H1 (cell line): ENCODE measurements around the gene FGF23. TPM values are rescaled to one million over a fixed set of nuclear protein-coding genes. Genes with fewer than 3 reads are reported as not detected.

Experiments
- CTCF ChIA-PET: fragments of 300-600 bp; sonication (Branson Sonifier 250); formaldehyde crosslinking; loops from one replicate; lab custom pipeline; 2021; ENCODE audit not compliant: partially characterized antibody; lab: Charles Lee
- POLR2A ChIA-PET: fragments of 300-600 bp; sonication (Branson Sonifier 250); formaldehyde crosslinking; loops from one replicate; lab custom pipeline; 2021; ENCODE audit warnings: inconsistent platforms; ENCODE audit not compliant: partially characterized antibody; lab: Charles Lee
- DNase-seq, 2 experiments: peaks; one replicate each; pipeline versions ENCODE4 v3.0.0 to v3.0.0-alpha.2; 2010 to 2022; ENCODE audit warnings: low spot score in 2 of 2, low read depth in 1 of 2, mixed read lengths in 1 of 2
- FAIRE-seq: peaks from 2 replicates; lab custom pipeline; 2011; peaks lifted over from hg19 to GRCh38; lab: Jason Lieb, UNC
- H2AFZ ChIP-seq: 2 replicates; pipeline ENCODE4 v1.8.1; 2012; ENCODE audit warnings: low read length, inconsistent platforms
- H2AK5ac ChIP-seq: 2 replicates; pipeline ENCODE4 v1.6.1; 2013; ENCODE audit warnings: low read depth, low read length
- H2BK120ac ChIP-seq: replicated peaks from 2 replicates; pipeline ENCODE3; 2013; ENCODE audit warnings: low read depth, low read length, inconsistent platforms
- H2BK12ac ChIP-seq: 2 replicates; pipeline ENCODE4 v1.6.1; 2013; ENCODE audit warnings: low read depth, low read length
- H2BK15ac ChIP-seq: 2 replicates; pipeline ENCODE4 v1.6.1; 2013; ENCODE audit warnings: low read length
- H2BK20ac ChIP-seq: 2 replicates; pipeline ENCODE4 v1.6.1; 2013; ENCODE audit warnings: low read length
- H2BK5ac ChIP-seq: 2 replicates; pipeline ENCODE4 v1.6.1; 2013; ENCODE audit warnings: low read depth, low read length
- H3K14ac ChIP-seq: 2 replicates; pipeline ENCODE4 v1.6.1; 2013; ENCODE audit warnings: inconsistent platforms; ENCODE audit not compliant: insufficient read length
- H3K18ac ChIP-seq: 2 replicates; pipeline ENCODE4 v1.6.1; 2013; ENCODE audit warnings: low read length; ENCODE audit errors: extremely low read depth
- H3K23ac ChIP-seq: 2 replicates; pipeline ENCODE4 v1.6.1; 2013; ENCODE audit warnings: inconsistent platforms; ENCODE audit not compliant: insufficient read length
- H3K23me2 ChIP-seq: 2 replicates; pipeline ENCODE4 v1.6.1; 2013; ENCODE audit warnings: low read depth, low read length
- H3K27ac ChIP-seq: 2 replicates; pipeline ENCODE4 v1.6.1; 2011; ENCODE audit warnings: low read depth, low read length, inconsistent platforms
- H3K27me3 ChIP-seq, 4 experiments: replicated peaks in 1 of 4; 1 replicate in 1 of 4; 2 replicates in 3 of 4; pipeline versions ENCODE4 v1.6.1 to v1.8.1; 2011 to 2013; ENCODE audit warnings: low read length in 3 of 4, mild to moderate bottlenecking in 3 of 4, inconsistent platforms in 2 of 4, mixed read lengths in 2 of 4, moderate library complexity in 1 of 4; ENCODE audit not compliant: control insufficient read depth in 3 of 4, insufficient read depth in 3 of 4; ENCODE audit errors: extremely low read depth in 1 of 4
- H3K36me3 ChIP-seq, 4 experiments: 2 replicates each; pipeline versions ENCODE4 v1.6.1 to v1.8.1; 2011 to 2013; ENCODE audit warnings: mild to moderate bottlenecking in 4 of 4, low read length in 3 of 4, moderate library complexity in 2 of 4, control low read depth in 1 of 4, inconsistent platforms in 1 of 4; ENCODE audit not compliant: insufficient read depth in 4 of 4, control insufficient read depth in 2 of 4
- H3K4ac ChIP-seq: replicated peaks from 2 replicates; pipeline ENCODE3; 2013; ENCODE audit warnings: low read length, low read depth, mixed read lengths, inconsistent platforms; ENCODE audit not compliant: insufficient read length
- H3K4me1 ChIP-seq, 4 experiments: replicated peaks in 1 of 4; 1 replicate in 1 of 4; 2 replicates in 3 of 4; pipeline versions ENCODE4 v1.6.1 to v1.8.1; 2011 to 2013; ENCODE audit warnings: low read length in 3 of 4, inconsistent platforms in 2 of 4, mixed read lengths in 1 of 4; ENCODE audit not compliant: insufficient read depth in 4 of 4, control insufficient read depth in 3 of 4
- H3K4me2 ChIP-seq, 2 experiments: 2 replicates each; pipeline versions ENCODE4 v1.6.1 to v1.8.1; 2011 to 2013; ENCODE audit warnings: low read depth in 2 of 2, low read length in 2 of 2, control low read depth in 1 of 2, inconsistent platforms in 1 of 2, mild to moderate bottlenecking in 1 of 2; ENCODE audit not compliant: insufficient read depth in 1 of 2
- H3K4me3 ChIP-seq, 4 experiments: fragments of 200-600, 300-600 bp in 1 of 4; sonication (generic), shearing (Covaris generic), sonication (Bioruptor Twin) in 1 of 4; 2 replicates each; pipeline versions ENCODE4 v1.5.1 to v1.8.1; 2011 to 2016; ENCODE audit warnings: low read length in 4 of 4, low read depth in 3 of 4, control low read depth in 2 of 4, inconsistent platforms in 2 of 4, mild to moderate bottlenecking in 2 of 4, mixed read lengths in 1 of 4, moderate library complexity in 1 of 4; ENCODE audit not compliant: insufficient read depth in 2 of 4; ENCODE audit errors: extremely low read depth in 1 of 4
- H3K56ac ChIP-seq: replicated peaks from 2 replicates; pipeline ENCODE3; 2013; ENCODE audit warnings: low read depth, mild to moderate bottlenecking, mixed read lengths, low read length, inconsistent platforms; ENCODE audit not compliant: insufficient read length
- H3K79me1 ChIP-seq: 2 replicates; pipeline ENCODE4 v1.6.1; 2013; ENCODE audit warnings: low read depth, low read length, control low read depth
- H3K79me2 ChIP-seq, 2 experiments: 2 replicates each; pipeline versions ENCODE4 v1.6.1 to v1.8.1; 2012 to 2013; ENCODE audit warnings: low read length in 2 of 2, mild to moderate bottlenecking in 2 of 2, inconsistent platforms in 1 of 2; ENCODE audit not compliant: insufficient read depth in 2 of 2, control insufficient read depth in 1 of 2
- H3K9ac ChIP-seq, 4 experiments: replicated peaks in 1 of 4; 1 replicate in 1 of 4; 2 replicates in 3 of 4; pipeline versions ENCODE4 v1.6.1 to v1.8.1; 2011 to 2013; ENCODE audit warnings: low read depth in 3 of 4, low read length in 3 of 4, control low read depth in 2 of 4, mild to moderate bottlenecking in 2 of 4, moderate library complexity in 2 of 4, inconsistent platforms in 1 of 4; ENCODE audit errors: extremely low read depth in 1 of 4
- H3K9me3 ChIP-seq, 2 experiments: 2 replicates each; pipeline versions ENCODE4 v1.6.1 to v1.8.1; 2012 to 2013; ENCODE audit warnings: mild to moderate bottlenecking in 2 of 2, moderate library complexity in 2 of 2, control low read depth in 1 of 2, inconsistent platforms in 1 of 2, low read depth in 1 of 2, low read length in 1 of 2, mixed read lengths in 1 of 2; ENCODE audit not compliant: insufficient read depth in 2 of 2
- H4K20me1 ChIP-seq, 2 experiments: replicated peaks in 1 of 2; 2 replicates each; pipeline versions ENCODE3 to v1.8.1; 2011 to 2013; ENCODE audit warnings: inconsistent platforms in 2 of 2, low read length in 2 of 2, mild to moderate bottlenecking in 1 of 2; ENCODE audit not compliant: insufficient read depth in 2 of 2, control insufficient read depth in 1 of 2
- H4K5ac ChIP-seq: 2 replicates; pipeline ENCODE4 v1.6.1; 2013; ENCODE audit warnings: low read length, low read depth, mixed read lengths, inconsistent platforms; ENCODE audit not compliant: insufficient read length
- H4K8ac ChIP-seq: 2 replicates; pipeline ENCODE4 v1.8.0; 2013; ENCODE audit warnings: mild to moderate bottlenecking, moderate library complexity, low read length, inconsistent platforms; ENCODE audit not compliant: insufficient read depth; ENCODE audit errors: extremely low read depth
- H4K91ac ChIP-seq: replicated peaks from 2 replicates; pipeline ENCODE3; 2013; ENCODE audit warnings: low read length, mixed read lengths, inconsistent platforms; ENCODE audit not compliant: insufficient read length
- PHF8 ChIP-seq: fragments of 200-600 bp; sonication (generic); conservative IDR thresholded peaks from 2 replicates; pipeline ENCODE4 v1.7.1; 2012; ENCODE audit warnings: low read depth, mild to moderate bottlenecking, inconsistent platforms, low read length, moderate library complexity
- POLR2A ChIP-seq, 2 experiments: IDR thresholded peaks; 1 replicate in 1 of 2; 2 replicates in 1 of 2; pipeline ENCODE4 v1.6.1; 2011; ENCODE audit warnings: low read depth in 2 of 2, low read length in 2 of 2, mild to moderate bottlenecking in 2 of 2; ENCODE audit errors: control extremely low read depth in 1 of 2
- POU5F1 ChIP-seq: IDR thresholded peaks from 2 replicates; pipeline ENCODE4 v1.6.1; 2011; ENCODE audit warnings: low read depth, mild to moderate bottlenecking, low read length, moderate library complexity
- RXRA ChIP-seq: IDR thresholded peaks from 2 replicates; pipeline ENCODE4 v1.6.1; 2011; ENCODE audit warnings: low read depth, mild to moderate bottlenecking, low read length, moderate library complexity; ENCODE audit not compliant: insufficient read depth
- SP1 ChIP-seq: IDR thresholded peaks from 2 replicates; pipeline ENCODE4 v1.6.1; 2011; ENCODE audit warnings: low read depth, low read length
- TCF12 ChIP-seq: IDR thresholded peaks from 2 replicates; pipeline ENCODE4 v1.6.1; 2011; ENCODE audit warnings: low read depth, mild to moderate bottlenecking, low read length
- TEAD4 ChIP-seq: IDR thresholded peaks from 2 replicates; pipeline ENCODE4 v1.6.1; 2012; ENCODE audit warnings: low read depth, low read length, inconsistent platforms, mixed read lengths
- WGBS, 2 experiments: shearing (Covaris generic) in 1 of 2; methylation state at CpG; one replicate each; pipeline versions ENCODE4 v1.1.6 to v1.1.7; 2013 to 2015; ENCODE audit warnings: low lambda C conversion rate in 2 of 2, mixed read lengths in 2 of 2, inconsistent platforms in 1 of 2, low coverage in 1 of 2, missing lambda C conversion rate in 1 of 2; ENCODE audit not compliant: insufficient replicate concordance in 2 of 2, insufficient coverage in 1 of 2, insufficient read length in 1 of 2; ENCODE audit errors: extremely low coverage in 1 of 2, missing lambda C conversion rate in 1 of 2; 5-methylcytosine and 5-hydroxymethylcytosine counted together
- polyA plus RNA-seq, 7 experiments: library from polyadenylated mRNA; depleted of rRNA in 3 of 7; stranded (reverse) in 5 of 7; unstranded in 2 of 7; fragments of >200 nt in 5 of 7; fragments of 200-250 nt in 2 of 7; gene quantifications; 1 replicate in 5 of 7; 2 replicates in 1 of 7; 4 replicates in 1 of 7; pipeline versions ENCODE4 v1.2.1 to v1.2.3, GENCODE V29; 2011 to 2013; ENCODE audit warnings: missing spikeins in 2 of 7, mixed read lengths in 2 of 7
- total RNA-seq: library from RNA; stranded (reverse); fragmentation: NEBNext Ultra II Directional; extraction: Animal tissue kit (Norgen Biotek cat#: 25700); gene quantifications from 2 replicates; pipeline ENCODE4 v1.2.1, GENCODE V29; 2021

Gene FGF23
- total and polyA plus RNA-seq, 2 of the 8 experiments (the other 6 are each of a cell fraction or from before 2014, with no cell fraction given): 0.35 to 0.67 TPM

GRCh38 chr12:4380332-4380731 is 820 bp upstream of the FGF23 start:
- Histone ChIP-seq H3K27ac (no peak overlapping the region), H3K27me3 (0 out of 7 replicates have a peak, but pooled peaks cover 0 to 1% (median 0%) of the 10 kb centered on the region in 4 experiments), H2AFZ (no peak overlapping the region), H3K14ac (no peak overlapping the region), H3K36me3 (no peaks in the 10 kb centered on the region), H2BK15ac (peak overlapping the region; percentile 55; the same call in 1 of the 2 replicates), H4K8ac (no peak overlapping the region; the same call in 1 of the 2 replicates), H3K79me2 (no peaks in the 10 kb centered on the region), H3K4me2 (no peak overlapping the region; a peak in 1 of 4 replicates), H2BK5ac (no peak overlapping the region), H3K23ac (no peak overlapping the region)
- POLR2A ChIA-PET: interaction anchor here (1.0 to 1.6 kb wide), 4 partner anchors 10 to 269 kb away, joined by 3 to 5 read pairs (median 3); no protein-coding TSS in a partner anchor
- no peak for FAIRE-seq
- no peak for TF ChIP-seq TEAD4
- no peak for TF ChIP-seq PHF8
- TF ChIP-seq POLR2A (IDR thresholded peaks at IDR 0.05; ENCODE audit: control extremely low read depth in 1 of 2, low read depth in 2 of 2, low read length in 2 of 2): no peak
- TF ChIP-seq TCF12: no peak
- no peak for TF ChIP-seq POU5F1
- no peak for TF ChIP-seq SP1
- TF ChIP-seq RXRA: no peak
- TF ChIP-seq, all 59 proteins: peak for 0
- Histone ChIP-seq H4K5ac (no peak overlapping the region), H3K9ac (no peak overlapping the region), H2BK120ac (no peak overlapping the region), H3K56ac (no peak overlapping the region), H3K4me3 (no peak overlapping the region), H3K18ac (no peak overlapping the region), H2AK5ac (no peak overlapping the region), H3K79me1 (no peaks in the 10 kb centered on the region), H3K4ac (no peak overlapping the region), H3K4me1 (peaks cover 0 to 6% (median 4%) of the 10 kb centered on the region in 4 experiments; a peak in 4 of 7 replicates), H3K9me3 (no peaks in the 10 kb centered on the region), H3K23me2 (peaks cover 4% of the 10 kb centered on the region; the same call in 1 of the 2 replicates), H2BK20ac (no peak overlapping the region), H4K91ac (no peak overlapping the region), H4K20me1 (no peaks in the 10 kb centered on the region), H2BK12ac (no peak overlapping the region)
- DNase-seq: peak in 1 of 2 experiments; percentile 29
- CTCF ChIA-PET: interaction anchor here (0.6 to 5.0 kb wide), 12 partner anchors 8 to 897 kb away, joined by 3 to 35 read pairs (median 4); partner anchors contain the start of gene RAD51AP1
- 82% methylated on average over 4 of the region's 4 CpGs; no CpG with 5 or more reads in 1 of the 2 experiments for WGBS, 2 experiments
